ENCODE measurements around the gene DRICH1.

GRCh38 chr22:23574877-23575276 is 57.2 kb downstream of the DRICH1 start:
- TF ChIP-seq, protein P1, sequence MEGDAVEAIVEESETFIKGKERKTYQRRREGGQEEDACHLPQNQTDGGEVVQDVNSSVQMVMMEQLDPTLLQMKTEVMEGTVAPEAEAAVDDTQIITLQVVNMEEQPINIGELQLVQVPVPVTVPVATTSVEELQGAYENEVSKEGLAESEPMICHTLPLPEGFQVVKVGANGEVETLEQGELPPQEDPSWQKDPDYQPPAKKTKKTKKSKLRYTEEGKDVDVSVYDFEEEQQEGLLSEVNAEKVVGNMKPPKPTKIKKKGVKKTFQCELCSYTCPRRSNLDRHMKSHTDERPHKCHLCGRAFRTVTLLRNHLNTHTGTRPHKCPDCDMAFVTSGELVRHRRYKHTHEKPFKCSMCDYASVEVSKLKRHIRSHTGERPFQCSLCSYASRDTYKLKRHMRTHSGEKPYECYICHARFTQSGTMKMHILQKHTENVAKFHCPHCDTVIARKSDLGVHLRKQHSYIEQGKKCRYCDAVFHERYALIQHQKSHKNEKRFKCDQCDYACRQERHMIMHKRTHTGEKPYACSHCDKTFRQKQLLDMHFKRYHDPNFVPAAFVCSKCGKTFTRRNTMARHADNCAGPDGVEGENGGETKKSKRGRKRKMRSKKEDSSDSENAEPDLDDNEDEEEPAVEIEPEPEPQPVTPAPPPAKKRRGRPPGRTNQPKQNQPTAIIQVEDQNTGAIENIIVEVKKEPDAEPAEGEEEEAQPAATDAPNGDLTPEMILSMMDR (IDR thresholded peaks at IDR 0.05; ENCODE audit: insufficient read depth, low read length) = no peak
- TF ChIP-seq SPI1 (IDR thresholded peaks at IDR 0.05; ENCODE audit: borderline replicate concordance, low read depth) (no peak), POLR2AphosphoS5 (IDR thresholded peaks at IDR 0.05; ENCODE audit: low read depth) (no peak), GABPA (IDR thresholded peaks at IDR 0.05; ENCODE audit: low read depth) (no peak)
